Activated CD4-positive, alpha-beta T cell treated with anti-CD3 and anti-CD28 coated beads, Interleukin-2, amount 10 ng/mL, durations not matched to agents 7 days and 5 days (primary cell): ENCODE data around the gene SUGP1. TPM values are rescaled to one million over a fixed set of nuclear protein-coding genes. Genes with fewer than 3 reads are reported as not detected.
"Not testable (repeated sequence)": the region's sequence is repeated elsewhere in the genome, so short reads cannot be mapped to it uniquely, and the experiment has no call there.

ENCODE experiments used
- CTCF ChIA-PET: fragments of 350-600 bp; sonication (Branson Sonifier 250); formaldehyde crosslinking; loops from one replicate; lab custom pipeline; 2021; ENCODE audit warnings: antibody characterized with exemption; lab: Charles Lee
- POLR2A ChIA-PET: fragments of 350-600 bp; sonication (Branson Sonifier 250); formaldehyde crosslinking; loops from one replicate; lab custom pipeline; 2021; ENCODE audit warnings: antibody characterized with exemption; lab: Charles Lee
- DNase-seq: peaks from one replicate; pipeline ENCODE4 v3.0.0-alpha.2; 2020
- H3K27ac Mint-ChIP-seq: one replicate; pipeline ENCODE4 v1.8.0; 2021; ENCODE audit warnings: mild to moderate bottlenecking, moderate library complexity, mixed read lengths
- H3K27me3 Mint-ChIP-seq: one replicate; pipeline ENCODE4 v1.8.0; 2021; ENCODE audit warnings: mixed read lengths
- H3K36me3 Mint-ChIP-seq: one replicate; pipeline ENCODE4 v1.8.0; 2021; ENCODE audit warnings: low read depth, mixed read lengths
- H3K4me1 Mint-ChIP-seq: one replicate; pipeline ENCODE4 v1.8.0; 2021; ENCODE audit warnings: mixed read lengths
- H3K4me3 Mint-ChIP-seq: one replicate; pipeline ENCODE4 v1.8.0; 2021; ENCODE audit warnings: mild to moderate bottlenecking, moderate library complexity, mixed read lengths
- H3K9me3 Mint-ChIP-seq: one replicate; pipeline ENCODE4 v1.8.0; 2021; ENCODE audit warnings: mixed read lengths
- total RNA-seq, 2 experiments: library from RNA; stranded (reverse); gene quantifications; one replicate each; pipeline ENCODE4 v1.2.3, GENCODE V29; 2021

Gene SUGP1
- total RNA-seq, 2 experiments from 2014 or later: 70.8 to 73.1 TPM

- peaks cover 2% of the 10 kb centered on the region for H3K4me1 Mint-ChIP-seq
- ChIA-PET CTCF (no interaction called here), POLR2A (no interaction called here)
- no peaks in the 10 kb centered on the region for H3K9me3 Mint-ChIP-seq
- H3K27ac Mint-ChIP-seq: no peak overlapping the region
- no peak overlapping the region for H3K4me3 Mint-ChIP-seq
- H3K27me3 Mint-ChIP-seq: peaks cover 43% of the 10 kb centered on the region
- no peak for DNase-seq
- no peaks in the 10 kb centered on the region for H3K36me3 Mint-ChIP-seq
Observed at GRCh38 chr19:19262190-19263057, 57.9 kb downstream of the SUGP1 start.

GRCh38 chr19:19261350-19262189 lies 58.7 kb downstream of the SUGP1 start:
- Mint-ChIP-seq H3K4me1 (peaks cover 2% of the 10 kb centered on the region), H3K9me3 (no peaks in the 10 kb centered on the region), H3K36me3 (no peaks in the 10 kb centered on the region), H3K27ac (no peak overlapping the region), H3K27me3 (peaks cover 46% of the 10 kb centered on the region), H3K4me3 (no peak overlapping the region)
- DNase-seq: no peak
- POLR2A ChIA-PET: no interaction called here
- CTCF ChIA-PET: no interaction called here

GRCh38 chr19:19260417-19261214 lies 59.7 kb downstream of the SUGP1 start:
- ChIA-PET CTCF (interaction anchor here (0.9 kb wide), 1 partner anchor 295 kb away, joined by 3 read pairs; no protein-coding TSS in a partner anchor), POLR2A (no interaction called here)
- Mint-ChIP-seq H3K9me3 (no peaks in the 10 kb centered on the region), H3K4me3 (no peak overlapping the region), H3K4me1 (peaks cover 2% of the 10 kb centered on the region), H3K27me3 (peaks cover 49% of the 10 kb centered on the region), H3K27ac (no peak overlapping the region), H3K36me3 (no peaks in the 10 kb centered on the region)
- no peak for DNase-seq

- Mint-ChIP-seq H3K36me3 (no peaks in the 10 kb centered on the region), H3K27ac (no peak overlapping the region), H3K27me3 (peaks cover 51% of the 10 kb centered on the region), H3K4me3 (no peak overlapping the region), H3K9me3 (no peaks in the 10 kb centered on the region), H3K4me1 (peaks cover 2% of the 10 kb centered on the region)
- no peak for DNase-seq
- CTCF ChIA-PET: interaction anchor here (1.3 kb wide), 1 partner anchor 28 kb away, joined by 3 read pairs; no protein-coding TSS in a partner anchor
- POLR2A ChIA-PET: no interaction called here
Observed at GRCh38 chr19:19259741-19260140, 60.6 kb downstream of the SUGP1 start.

GRCh38 chr19:19258589-19259338 lies 61.5 kb downstream of the SUGP1 start:
- Mint-ChIP-seq H3K4me1 (peaks cover 2% of the 10 kb centered on the region), H3K36me3 (no peaks in the 10 kb centered on the region), H3K9me3 (no peaks in the 10 kb centered on the region), H3K4me3 (no peak overlapping the region), H3K27me3 (peaks cover 46% of the 10 kb centered on the region), H3K27ac (no peak overlapping the region)
- ChIA-PET CTCF (interaction anchor here (1.3 kb wide), 1 partner anchor 29 kb away, joined by 3 read pairs; no protein-coding TSS in a partner anchor), POLR2A (no interaction called here)
- no peak for DNase-seq

- peaks cover 2% of the 10 kb centered on the region for H3K4me1 Mint-ChIP-seq
- no peak overlapping the region for H3K27ac Mint-ChIP-seq
- no peak overlapping the region for H3K4me3 Mint-ChIP-seq
- POLR2A ChIA-PET: no interaction called here
- no peaks in the 10 kb centered on the region for H3K36me3 Mint-ChIP-seq
- CTCF ChIA-PET: no interaction called here
- H3K27me3 Mint-ChIP-seq: peaks cover 40% of the 10 kb centered on the region
- no peak for DNase-seq
- no peaks in the 10 kb centered on the region for H3K9me3 Mint-ChIP-seq
Observed at GRCh38 chr19:19257836-19258588, 62.3 kb downstream of the SUGP1 start.

- Mint-ChIP-seq H3K27ac (no peak overlapping the region), H3K4me3 (no peak overlapping the region), H3K9me3 (no peaks in the 10 kb centered on the region), H3K4me1 (peaks cover 2% of the 10 kb centered on the region), H3K27me3 (peaks cover 34% of the 10 kb centered on the region), H3K36me3 (no peaks in the 10 kb centered on the region)
- CTCF ChIA-PET: no interaction called here
- DNase-seq: no peak
- POLR2A ChIA-PET: no interaction called here
Observed at GRCh38 chr19:19257137-19257536, 63.2 kb downstream of the SUGP1 start.

GRCh38 chr19:19256072-19256969 lies 64.0 kb downstream of the SUGP1 start:
- CTCF ChIA-PET: interaction anchor here (0.5 kb wide), 1 partner anchor 26 kb away, joined by 3 read pairs; no protein-coding TSS in a partner anchor
- H3K4me1 Mint-ChIP-seq: no peaks in the 10 kb centered on the region
- POLR2A ChIA-PET: no interaction called here

GRCh38 chr19:19253409-19253808 lies 66.9 kb downstream of the SUGP1 start:
- H3K9me3 Mint-ChIP-seq, H3K4me3 Mint-ChIP-seq, DNase-seq, H3K36me3 Mint-ChIP-seq, H3K27ac Mint-ChIP-seq, CTCF ChIA-PET, POLR2A ChIA-PET, H3K4me1 Mint-ChIP-seq: not testable (repeated sequence)
- peaks cover 29% of the 10 kb centered on the region for H3K27me3 Mint-ChIP-seq

More at GRCh38 chr19:19256072-19256969, 64.0 kb downstream of the SUGP1 start:
- H3K27me3 Mint-ChIP-seq: peaks cover 34% of the 10 kb centered on the region
- H3K36me3 Mint-ChIP-seq: no peaks in the 10 kb centered on the region
- H3K27ac Mint-ChIP-seq: no peak overlapping the region
- H3K4me3 Mint-ChIP-seq: no peak overlapping the region
- H3K9me3 Mint-ChIP-seq: no peaks in the 10 kb centered on the region
- DNase-seq: no peak

- Mint-ChIP-seq H3K4me1 (no peaks in the 10 kb centered on the region), H3K27me3 (peaks cover 20% of the 10 kb centered on the region), H3K36me3 (no peaks in the 10 kb centered on the region), H3K4me3 (no peak overlapping the region), H3K9me3 (no peaks in the 10 kb centered on the region), H3K27ac (no peak overlapping the region)
- no peak for DNase-seq
- ChIA-PET CTCF (no interaction called here), POLR2A (interaction anchor here (0.6 kb wide), 2 partner anchors 91 to 262 kb away, joined by 4 read pairs; no protein-coding TSS in a partner anchor)
Observed at GRCh38 chr19:19250196-19250801, 70.0 kb downstream of the SUGP1 start.
